Liver (tissue), 9 donors: ENCODE results near the gene SBNO1. TPM values are rescaled to one million over a fixed set of nuclear protein-coding genes. Genes with fewer than 3 reads are reported as not detected.

Experiments used
- DNase-seq: peaks from one replicate; pipeline ENCODE4 v3.0.0-alpha.2; 2017; ENCODE audit warnings: low spot score
- H3K27ac ChIP-seq, 2 donors: one replicate each; pipeline ENCODE4 v1.7.0; 2013; ENCODE audit warnings: inconsistent platforms in 2 of 2, low read length in 2 of 2, control low read depth in 1 of 2, low read depth in 1 of 2, mild to moderate bottlenecking in 1 of 2
- H3K27me3 ChIP-seq, 4 donors: one replicate each; pipeline versions ENCODE4 v1.6.1 to v1.7.0; 2013; ENCODE audit warnings: low read length in 3 of 4, inconsistent platforms in 1 of 4, mild to moderate bottlenecking in 1 of 4, moderate library complexity in 1 of 4; ENCODE audit not compliant: control insufficient read depth in 4 of 4, insufficient read depth in 4 of 4
- H3K36me3 ChIP-seq, 4 donors: one replicate each; pipeline versions ENCODE4 v1.6.1 to v1.7.0; 2013; ENCODE audit warnings: low read length in 3 of 4, mild to moderate bottlenecking in 3 of 4, low read depth in 1 of 4, moderate library complexity in 1 of 4; ENCODE audit not compliant: control insufficient read depth in 4 of 4, insufficient read depth in 3 of 4
- H3K4me1 ChIP-seq, 4 donors: one replicate each; pipeline versions ENCODE4 v1.6.1 to v1.7.0; 2013; ENCODE audit warnings: low read length in 3 of 4, mild to moderate bottlenecking in 3 of 4, moderate library complexity in 1 of 4; ENCODE audit not compliant: control insufficient read depth in 4 of 4, insufficient read depth in 4 of 4
- H3K4me3 ChIP-seq, 3 donors: one replicate each; pipeline versions ENCODE4 v1.6.1 to v1.7.0; 2013; ENCODE audit warnings: low read length in 3 of 3, control low read depth in 1 of 3, low read depth in 1 of 3, mild to moderate bottlenecking in 1 of 3
- H3K9ac ChIP-seq, 2 donors: one replicate each; pipeline ENCODE4 v1.7.0; 2013; ENCODE audit warnings: low read length in 2 of 2, mild to moderate bottlenecking in 2 of 2, moderate library complexity in 2 of 2, control low read depth in 1 of 2, low read depth in 1 of 2
- H3K9me3 ChIP-seq, 4 donors: one replicate each; pipeline versions ENCODE4 v1.6.1 to v1.7.0; 2013; ENCODE audit warnings: low read length in 3 of 4; ENCODE audit not compliant: control insufficient read depth in 4 of 4
- EGR1 ChIP-seq, 2 donors: IDR thresholded peaks; 2 replicates each; pipeline ENCODE4 v1.6.1; 2016 to 2018; ENCODE audit warnings: antibody characterized with exemption in 2 of 2, low read depth in 2 of 2
- FOXA1 ChIP-seq: IDR thresholded peaks from 2 replicates; pipeline ENCODE4 v1.6.1; 2016; ENCODE audit warnings: antibody characterized with exemption
- FOXA2 ChIP-seq: IDR thresholded peaks from 2 replicates; pipeline ENCODE4 v1.6.1; 2016; ENCODE audit warnings: antibody characterized with exemption
- GABPA ChIP-seq, 2 donors: IDR thresholded peaks in 1 of 2; conservative IDR thresholded peaks in 1 of 2; 2 replicates each; pipeline ENCODE4 v1.6.1; 2016; ENCODE audit warnings: antibody characterized with exemption in 2 of 2, mild to moderate bottlenecking in 1 of 2, moderate library complexity in 1 of 2
- HNF4A ChIP-seq, 2 donors: conservative IDR thresholded peaks; 2 replicates each; pipeline ENCODE4 v1.6.1; 2016; ENCODE audit warnings: antibody characterized with exemption in 2 of 2, mild to moderate bottlenecking in 2 of 2
- HNF4G ChIP-seq: IDR thresholded peaks from 2 replicates; pipeline ENCODE4 v1.6.1; 2016; ENCODE audit warnings: antibody characterized with exemption
- JUND ChIP-seq, 2 donors: IDR thresholded peaks; 2 replicates each; pipeline ENCODE4 v1.6.1; 2016; ENCODE audit warnings: antibody characterized with exemption in 2 of 2
- NR2F2 ChIP-seq: IDR thresholded peaks from 2 replicates; pipeline ENCODE4 v1.6.1; 2016; ENCODE audit warnings: antibody characterized with exemption
- RAD21 ChIP-seq, 2 donors: IDR thresholded peaks; 2 replicates each; pipeline ENCODE4 v1.6.1; 2016; ENCODE audit warnings: antibody characterized with exemption in 2 of 2, mild to moderate bottlenecking in 2 of 2
- SP1 ChIP-seq: IDR thresholded peaks from 2 replicates; pipeline ENCODE4 v1.6.1; 2018; ENCODE audit warnings: antibody characterized with exemption, mild to moderate bottlenecking
- TAF1 ChIP-seq: conservative IDR thresholded peaks from 2 replicates; pipeline ENCODE4 v1.6.1; 2016; ENCODE audit warnings: antibody characterized with exemption, mild to moderate bottlenecking
- YY1 ChIP-seq: IDR thresholded peaks from 2 replicates; pipeline ENCODE4 v1.6.1; 2016; ENCODE audit warnings: antibody characterized with exemption, mild to moderate bottlenecking
- WGBS: extraction: QIAGEN DNeasy Blood & Tissue Kit; methylation state at CpG from one replicate; pipeline ENCODE4 v1.1.7; 2013; 5-methylcytosine and 5-hydroxymethylcytosine counted together
- polyA plus RNA-seq, 2 donors: library from polyadenylated mRNA; stranded (reverse) in 1 of 2; unstranded in 1 of 2; fragments of 200-250 nt in 1 of 2; fragments of >200 nt in 1 of 2; fragmentation: Nextera tagmentation in 1 of 2; extraction: Ambion mirVana in 1 of 2; gene quantifications; one replicate each; pipeline versions ENCODE4 v1.2.1 to v1.2.3, GENCODE V29; 2013 to 2015
- total RNA-seq, 2 donors: library from RNA; depleted of rRNA; stranded (reverse); fragments of >200 nt; gene quantifications; one replicate each; pipeline ENCODE4 v1.2.3, GENCODE V29; 2014
- TF ChIP-seq, protein P1 (sequence below): IDR thresholded peaks from 2 replicates; pipeline ENCODE4 v1.6.1; 2016; ENCODE audit warnings: antibody characterized with exemption
- TF ChIP-seq, protein P2 (sequence below): IDR thresholded peaks from 2 replicates; pipeline ENCODE4 v1.6.1; 2016; ENCODE audit warnings: antibody characterized with exemption
- TF ChIP-seq, protein P3 (sequence below): IDR thresholded peaks from 2 replicates; pipeline ENCODE4 v1.6.1; 2016; ENCODE audit warnings: antibody characterized with exemption
- TF ChIP-seq, protein P4 (sequence below): IDR thresholded peaks from 2 replicates; pipeline ENCODE4 v1.6.1; 2016; ENCODE audit warnings: antibody characterized with exemption, mild to moderate bottlenecking
- donor health status: healthy.
- donor health status: healthy.
- donor health status: healthy.
- donor health status: healthy.
- donor health status: healthy.

SBNO1 gene
- total and polyA plus RNA-seq, 4 donors, result 4.0 to 19.8 (median 10.4) TPM

DNA sequence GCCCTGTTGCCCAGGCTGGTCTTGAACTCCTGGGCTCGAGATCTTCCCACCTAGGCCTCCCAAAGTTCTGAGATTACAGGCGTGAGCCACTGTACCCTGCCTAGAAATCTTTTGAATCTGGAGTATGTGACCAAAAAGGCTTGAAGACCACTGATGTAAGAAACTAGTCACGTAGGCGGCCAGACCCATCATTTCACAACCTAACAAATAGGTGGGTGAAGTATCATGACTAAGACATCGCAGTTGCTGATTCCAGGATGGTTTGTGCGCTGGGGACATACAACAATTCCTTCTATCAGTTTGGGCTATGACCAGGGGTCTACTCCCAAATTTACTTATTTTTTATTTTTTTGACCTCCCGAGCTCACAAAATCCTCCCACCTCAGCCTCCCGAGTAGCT is 81.2 kb downstream of the SBNO1 start:
- no peak for DNase-seq
- Histone ChIP-seq H3K27ac (no peak overlapping the region), H3K4me1 (no peaks in the 10 kb centered on the region), H3K36me3 (no peaks in the 10 kb centered on the region), H3K9ac (no peak overlapping the region), H3K4me3 (no peak overlapping the region), H3K27me3 (no peaks in the 10 kb centered on the region), H3K9me3 (no peaks in the 10 kb centered on the region)
- 95% methylated on average over 8 of the region's 8 CpGs for WGBS
- TF ChIP-seq HNF4A (conservative IDR thresholded peaks at IDR 0.05) (no peak), TAF1 (no peak), JUND (IDR thresholded peaks at IDR 0.05) (no peak), EGR1 (IDR thresholded peaks at IDR 0.05; ENCODE audit: low read depth in 2 of 2) (no peak), RAD21 (IDR thresholded peaks at IDR 0.05) (no peak), NR2F2 (no peak), HNF4G (no peak), GABPA (IDR thresholded peaks at IDR 0.05 in 1 of 2, conservative IDR thresholded peaks at IDR 0.05 in 1 of 2) (no peak), FOXA2 (no peak), YY1 (no peak), FOXA1 (no peak), SP1 (no peak)
- TF ChIP-seq, protein P1, sequence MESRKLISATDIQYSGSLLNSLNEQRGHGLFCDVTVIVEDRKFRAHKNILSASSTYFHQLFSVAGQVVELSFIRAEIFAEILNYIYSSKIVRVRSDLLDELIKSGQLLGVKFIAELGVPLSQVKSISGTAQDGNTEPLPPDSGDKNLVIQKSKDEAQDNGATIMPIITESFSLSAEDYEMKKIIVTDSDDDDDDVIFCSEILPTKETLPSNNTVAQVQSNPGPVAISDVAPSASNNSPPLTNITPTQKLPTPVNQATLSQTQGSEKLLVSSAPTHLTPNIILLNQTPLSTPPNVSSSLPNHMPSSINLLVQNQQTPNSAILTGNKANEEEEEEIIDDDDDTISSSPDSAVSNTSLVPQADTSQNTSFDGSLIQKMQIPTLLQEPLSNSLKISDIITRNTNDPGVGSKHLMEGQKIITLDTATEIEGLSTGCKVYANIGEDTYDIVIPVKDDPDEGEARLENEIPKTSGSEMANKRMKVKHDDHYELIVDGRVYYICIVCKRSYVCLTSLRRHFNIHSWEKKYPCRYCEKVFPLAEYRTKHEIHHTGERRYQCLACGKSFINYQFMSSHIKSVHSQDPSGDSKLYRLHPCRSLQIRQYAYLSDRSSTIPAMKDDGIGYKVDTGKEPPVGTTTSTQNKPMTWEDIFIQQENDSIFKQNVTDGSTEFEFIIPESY, result no peak
- TF ChIP-seq, protein P2, sequence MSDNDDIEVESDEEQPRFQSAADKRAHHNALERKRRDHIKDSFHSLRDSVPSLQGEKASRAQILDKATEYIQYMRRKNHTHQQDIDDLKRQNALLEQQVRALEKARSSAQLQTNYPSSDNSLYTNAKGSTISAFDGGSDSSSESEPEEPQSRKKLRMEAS, result no peak
- TF ChIP-seq, protein P3, sequence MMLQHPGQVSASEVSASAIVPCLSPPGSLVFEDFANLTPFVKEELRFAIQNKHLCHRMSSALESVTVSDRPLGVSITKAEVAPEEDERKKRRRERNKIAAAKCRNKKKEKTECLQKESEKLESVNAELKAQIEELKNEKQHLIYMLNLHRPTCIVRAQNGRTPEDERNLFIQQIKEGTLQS, result no peak

DNA sequence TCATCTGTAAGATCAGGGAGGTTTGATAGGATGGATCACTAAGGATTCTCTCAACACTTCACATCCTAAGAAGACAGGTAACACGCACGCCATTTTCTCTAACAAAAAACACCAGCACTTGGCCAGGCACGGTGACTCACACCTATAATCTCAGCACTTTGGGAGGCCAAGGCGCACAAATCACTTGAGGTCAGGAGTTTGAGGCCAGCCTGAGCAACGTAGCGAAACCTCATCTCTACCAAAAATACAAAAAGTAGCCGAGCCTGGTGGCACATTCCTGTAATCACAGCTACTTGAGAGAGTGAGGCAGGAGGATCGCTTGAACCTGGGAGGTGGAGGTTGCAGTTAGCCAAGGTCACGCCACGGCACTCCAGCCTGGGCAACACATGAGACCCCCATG is 82.5 kb downstream of the SBNO1 start:
- no peaks in the 10 kb centered on the region for H3K9me3 ChIP-seq
- no peak for TF ChIP-seq GABPA (IDR thresholded peaks at IDR 0.05 in 1 of 2, conservative IDR thresholded peaks at IDR 0.05 in 1 of 2)
- no peak for TF ChIP-seq JUND (IDR thresholded peaks at IDR 0.05)
- TF ChIP-seq NR2F2, result no peak
- TF ChIP-seq SP1, result no peak
- TF ChIP-seq FOXA1, result no peak
- no peak for TF ChIP-seq RAD21 (IDR thresholded peaks at IDR 0.05)
- TF ChIP-seq, protein P4, sequence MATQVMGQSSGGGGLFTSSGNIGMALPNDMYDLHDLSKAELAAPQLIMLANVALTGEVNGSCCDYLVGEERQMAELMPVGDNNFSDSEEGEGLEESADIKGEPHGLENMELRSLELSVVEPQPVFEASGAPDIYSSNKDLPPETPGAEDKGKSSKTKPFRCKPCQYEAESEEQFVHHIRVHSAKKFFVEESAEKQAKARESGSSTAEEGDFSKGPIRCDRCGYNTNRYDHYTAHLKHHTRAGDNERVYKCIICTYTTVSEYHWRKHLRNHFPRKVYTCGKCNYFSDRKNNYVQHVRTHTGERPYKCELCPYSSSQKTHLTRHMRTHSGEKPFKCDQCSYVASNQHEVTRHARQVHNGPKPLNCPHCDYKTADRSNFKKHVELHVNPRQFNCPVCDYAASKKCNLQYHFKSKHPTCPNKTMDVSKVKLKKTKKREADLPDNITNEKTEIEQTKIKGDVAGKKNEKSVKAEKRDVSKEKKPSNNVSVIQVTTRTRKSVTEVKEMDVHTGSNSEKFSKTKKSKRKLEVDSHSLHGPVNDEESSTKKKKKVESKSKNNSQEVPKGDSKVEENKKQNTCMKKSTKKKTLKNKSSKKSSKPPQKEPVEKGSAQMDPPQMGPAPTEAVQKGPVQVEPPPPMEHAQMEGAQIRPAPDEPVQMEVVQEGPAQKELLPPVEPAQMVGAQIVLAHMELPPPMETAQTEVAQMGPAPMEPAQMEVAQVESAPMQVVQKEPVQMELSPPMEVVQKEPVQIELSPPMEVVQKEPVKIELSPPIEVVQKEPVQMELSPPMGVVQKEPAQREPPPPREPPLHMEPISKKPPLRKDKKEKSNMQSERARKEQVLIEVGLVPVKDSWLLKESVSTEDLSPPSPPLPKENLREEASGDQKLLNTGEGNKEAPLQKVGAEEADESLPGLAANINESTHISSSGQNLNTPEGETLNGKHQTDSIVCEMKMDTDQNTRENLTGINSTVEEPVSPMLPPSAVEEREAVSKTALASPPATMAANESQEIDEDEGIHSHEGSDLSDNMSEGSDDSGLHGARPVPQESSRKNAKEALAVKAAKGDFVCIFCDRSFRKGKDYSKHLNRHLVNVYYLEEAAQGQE, result no peak
- no peak for TF ChIP-seq HNF4G
- TF ChIP-seq HNF4A (conservative IDR thresholded peaks at IDR 0.05), result no peak
- TF ChIP-seq, protein P3, result no peak
- TF ChIP-seq TAF1, result no peak
- no peaks in the 10 kb centered on the region for H3K4me1 ChIP-seq
- no peak for DNase-seq
- no peak overlapping the region for H3K4me3 ChIP-seq
- H3K27ac ChIP-seq, result no peak overlapping the region
- no peaks in the 10 kb centered on the region for H3K27me3 ChIP-seq
- no peaks in the 10 kb centered on the region for H3K36me3 ChIP-seq
- 95% methylated on average over 10 of the region's 10 CpGs for WGBS
- no peak overlapping the region for H3K9ac ChIP-seq
